ENCODE results near the gene PRKACG.

The PRKACG gene

GRCh38 chr9:68980341-68980914 lies 33.5 kb downstream of the PRKACG start:
- peak in 1 of 2 experiments; percentile 30 for DNase-seq

- DNase-seq = peak; percentile 18 to 49
Measured at GRCh38 chr9:68979538-68980314, 34.2 kb downstream of the PRKACG start.

GRCh38 chr9:68978501-68978900 lies 35.4 kb downstream of the PRKACG start:
- DNase-seq = no peak

GRCh38 chr9:68978066-68978465 lies 35.8 kb downstream of the PRKACG start:
- DNase-seq = no peak

GRCh38 chr9:68975365-68976043 lies 38.4 kb downstream of the PRKACG start:
- DNase-seq = no peak

- no peak for DNase-seq
Measured at GRCh38 chr9:68974901-68975300, 39.0 kb downstream of the PRKACG start.

GRCh38 chr9:68974431-68974830 lies 39.5 kb downstream of the PRKACG start:
- no peak for DNase-seq

GRCh38 chr9:68973619-68974018 lies 40.3 kb downstream of the PRKACG start:
- no peak for DNase-seq

- DNase-seq = peak; percentile 93 to 99
Measured at GRCh38 chr9:68970151-68970550, 43.8 kb downstream of the PRKACG start.

- peak; percentile 33 to 64 for DNase-seq
Measured at GRCh38 chr9:68969538-68969937, 44.4 kb downstream of the PRKACG start.

GRCh38 chr9:68967800-68968199 lies 46.1 kb downstream of the PRKACG start:
- DNase-seq = no peak

GRCh38 chr9:68966496-68966944 lies 47.4 kb downstream of the PRKACG start:
- no peak for DNase-seq

GRCh38 chr9:68964765-68965164 lies 49.1 kb downstream of the PRKACG start:
- no peak for DNase-seq

- no peak for DNase-seq
Measured at GRCh38 chr9:68964102-68964541, 49.8 kb downstream of the PRKACG start.

- no peak for DNase-seq
Measured at GRCh38 chr9:68963416-68963815, 50.5 kb downstream of the PRKACG start.

Measured in NCI-H2081 (cell line).